Stimulated activated CD8-positive, alpha-beta memory T cell treated with anti-CD3 and anti-CD28 coated beads, Interleukin-4, amount 100 ng/mL, for 1 hour (primary cell): ENCODE results near the gene TSFM.

Experiments used
- DNase-seq, 2 donors: peaks; one replicate each; pipeline ENCODE4 v3.0.0-alpha.2; 2020; ENCODE audit warnings: low read depth in 2 of 2, low spot score in 1 of 2

TSFM gene

GRCh38 chr12:57745485-57745881 lies 37.1 kb upstream of the TSFM start:
- no peak for DNase-seq

GRCh38 chr12:57746025-57746424 lies 36.6 kb upstream of the TSFM start:
- DNase-seq, result no peak

GRCh38 chr12:57749061-57749460 lies 33.5 kb upstream of the TSFM start:
- no peak for DNase-seq

GRCh38 chr12:57750561-57751431 lies 31.8 kb upstream of the TSFM start:
- DNase-seq, result no peak

GRCh38 chr12:57751432-57751787 lies 31.2 kb upstream of the TSFM start:
- no peak for DNase-seq

GRCh38 chr12:57751788-57752667 lies 30.6 kb upstream of the TSFM start, which contains the start of gene CDK4:
CDK4 (minus strand) TSS chr12:57752310; CDS start chr12:57751717, 593 bp downstream.
- peak; percentile 94 to 97 for DNase-seq

- no peak for DNase-seq
Measured at GRCh38 chr12:57752668-57753000, 30.0 kb upstream of the TSFM start.

GRCh38 chr12:57753756-57754337 lies 28.7 kb upstream of the TSFM start:
- no peak for DNase-seq

- peak in 1 of 2 donors; percentile 68 for DNase-seq
Measured at GRCh38 chr12:57754411-57755193, 28.0 kb upstream of the TSFM start, which contains the start of gene MARCHF9. MARCHF9 (plus strand) TSS chr12:57755103; CDS start chr12:57755529, 426 bp downstream.

- no peak for DNase-seq
Measured at GRCh38 chr12:57755194-57755453, 27.5 kb upstream of the TSFM start.

GRCh38 chr12:57755454-57756372 lies 26.9 kb upstream of the TSFM start:
- DNase-seq, result no peak

- no peak for DNase-seq
Measured at GRCh38 chr12:57756406-57757341, 25.9 kb upstream of the TSFM start.

- DNase-seq, result no peak
Measured at GRCh38 chr12:57757771-57758170, 24.8 kb upstream of the TSFM start.

- DNase-seq, result no peak
Measured at GRCh38 chr12:57758552-57759359, 23.8 kb upstream of the TSFM start.

- DNase-seq, result no peak
Measured at GRCh38 chr12:57759360-57759980, 23.1 kb upstream of the TSFM start.

- DNase-seq, result no peak
Measured at GRCh38 chr12:57760347-57760982, 22.1 kb upstream of the TSFM start.

- DNase-seq, result no peak
Measured at GRCh38 chr12:57761391-57761998, 21.1 kb upstream of the TSFM start.
